H9 (cell line): Measurements from ENCODE around the gene KRT32. TPM values are rescaled to one million over a fixed set of nuclear protein-coding genes. Genes with fewer than 3 reads are reported as not detected.

ENCODE experiments used
- DNase-seq: peaks from one replicate; pipeline ENCODE4 v3.0.0-alpha.2; 2017
- H2AFZ ChIP-seq: one replicate; pipeline ENCODE4 v1.6.1; 2013; ENCODE audit warnings: mild to moderate bottlenecking, low read length, control low read depth, moderate library complexity
- H2AK5ac ChIP-seq: 2 replicates; pipeline ENCODE4 v1.6.1; 2013; ENCODE audit warnings: low read length, control low read depth, mixed read lengths; ENCODE audit not compliant: insufficient read length
- H2BK120ac ChIP-seq: one replicate; pipeline ENCODE4 v1.6.1; 2013; ENCODE audit warnings: low read depth, mild to moderate bottlenecking, low read length, control low read depth, inconsistent platforms; ENCODE audit not compliant: poor library complexity, severe bottlenecking
- H2BK12ac ChIP-seq: 2 replicates; pipeline ENCODE4 v1.6.1; 2013; ENCODE audit warnings: low read length, control low read depth, mixed read lengths, low read depth; ENCODE audit not compliant: insufficient read length
- H2BK15ac ChIP-seq: 2 replicates; pipeline ENCODE4 v1.6.1; 2013; ENCODE audit warnings: low read depth, low read length, control low read depth
- H2BK20ac ChIP-seq: one replicate; pipeline ENCODE4 v1.6.1; 2013; ENCODE audit warnings: low read depth, mild to moderate bottlenecking, low read length, control low read depth, inconsistent platforms; ENCODE audit not compliant: poor library complexity, severe bottlenecking
- H2BK5ac ChIP-seq: 2 replicates; pipeline ENCODE4 v1.6.1; 2013; ENCODE audit warnings: low read length, control low read depth, mixed read lengths; ENCODE audit not compliant: insufficient read length
- H3K14ac ChIP-seq: 2 replicates; pipeline ENCODE4 v1.6.1; 2013; ENCODE audit warnings: low read length, control low read depth; ENCODE audit not compliant: insufficient read depth
- H3K18ac ChIP-seq: 2 replicates; pipeline ENCODE4 v1.6.1; 2013; ENCODE audit warnings: low read depth, mild to moderate bottlenecking, mixed read lengths, low read length, control low read depth; ENCODE audit not compliant: insufficient read length
- H3K23ac ChIP-seq: 2 replicates; pipeline ENCODE4 v1.6.1; 2013; ENCODE audit warnings: low read length, control low read depth, mixed read lengths, low read depth; ENCODE audit not compliant: insufficient read length
- H3K23me2 ChIP-seq: 2 replicates; pipeline ENCODE4 v1.6.1; 2013; ENCODE audit warnings: low read depth, mild to moderate bottlenecking, mixed read lengths, low read length, control low read depth; ENCODE audit not compliant: insufficient read length, poor library complexity, severe bottlenecking
- H3K27ac ChIP-seq: 2 replicates; pipeline ENCODE4 v1.5.1; 2013; ENCODE audit warnings: low read length, control low read depth, mixed read lengths, low read depth; ENCODE audit not compliant: insufficient read length
- H3K27me3 ChIP-seq: 2 replicates; pipeline ENCODE4 v1.6.1; 2013; ENCODE audit warnings: low read length, control low read depth, inconsistent platforms; ENCODE audit not compliant: insufficient read depth
- H3K4ac ChIP-seq: 2 replicates; pipeline ENCODE4 v1.6.1; 2013; ENCODE audit warnings: low read depth, mild to moderate bottlenecking, control low read depth, inconsistent platforms, low read length, moderate library complexity
- H3K4me1 ChIP-seq: 2 replicates; pipeline ENCODE4 v1.6.1; 2013; ENCODE audit warnings: low read length, control low read depth, inconsistent platforms; ENCODE audit not compliant: insufficient read depth
- H3K4me2 ChIP-seq: 2 replicates; pipeline ENCODE4 v1.6.1; 2013; ENCODE audit warnings: low read length, control low read depth, mixed read lengths; ENCODE audit not compliant: insufficient read length, insufficient read depth
- H3K56ac ChIP-seq: 2 replicates; pipeline ENCODE4 v1.6.1; 2013; ENCODE audit warnings: low read depth, mild to moderate bottlenecking, mixed read lengths, low read length, control low read depth; ENCODE audit not compliant: insufficient read length
- H3K79me1 ChIP-seq: 2 replicates; pipeline ENCODE4 v1.6.1; 2013; ENCODE audit warnings: low read depth, mild to moderate bottlenecking, moderate library complexity, low read length, control low read depth, inconsistent platforms; ENCODE audit not compliant: insufficient read depth, poor library complexity, severe bottlenecking
- H3K79me2 ChIP-seq: 2 replicates; pipeline ENCODE4 v1.6.1; 2013; ENCODE audit warnings: low read length, control low read depth, inconsistent platforms; ENCODE audit not compliant: insufficient read depth
- H3K9ac ChIP-seq: 2 replicates; pipeline ENCODE4 v1.6.1; 2013; ENCODE audit warnings: low read length, control low read depth, mixed read lengths; ENCODE audit not compliant: insufficient read length; ENCODE audit errors: extremely low read depth
- H3K9me3 ChIP-seq: one replicate; pipeline ENCODE4 v1.6.1; 2013; ENCODE audit warnings: low read depth, low read length, inconsistent platforms; ENCODE audit not compliant: control insufficient read depth
- H3T11ph ChIP-seq: one replicate; pipeline ENCODE4 v1.6.1; 2013; ENCODE audit warnings: mild to moderate bottlenecking, low read length, control low read depth, inconsistent platforms
- H4K20me1 ChIP-seq: one replicate; pipeline ENCODE4 v1.6.1; 2013; ENCODE audit not compliant: control insufficient read depth, insufficient read length, insufficient read depth
- H4K5ac ChIP-seq: 2 replicates; pipeline ENCODE4 v1.6.1; 2013; ENCODE audit warnings: low read depth, mild to moderate bottlenecking, mixed read lengths, low read length, control low read depth; ENCODE audit not compliant: insufficient read length
- H4K8ac ChIP-seq: replicated peaks from 2 replicates; pipeline ENCODE4 v1.6.1; 2013; ENCODE audit warnings: low read length, control low read depth, mixed read lengths, low read depth; ENCODE audit not compliant: insufficient read length
- H4K91ac ChIP-seq: 2 replicates; pipeline ENCODE4 v1.6.1; 2013; ENCODE audit warnings: low read depth, mild to moderate bottlenecking, moderate library complexity, mixed read lengths, low read length, control low read depth; ENCODE audit not compliant: insufficient read length
- H3K27ac Mint-ChIP-seq, 3 experiments: 2 replicates in 2 of 3; 3 replicates in 1 of 3; pipeline ENCODE4 v1.8.0; 2020 to 2021; ENCODE audit warnings: mixed read lengths in 3 of 3, mild to moderate bottlenecking in 1 of 3, moderate library complexity in 1 of 3
- H3K27me3 Mint-ChIP-seq: 2 replicates; pipeline ENCODE4 v1.8.0; 2021; ENCODE audit warnings: low read depth, mild to moderate bottlenecking, moderate library complexity, mixed read lengths
- H3K36me3 Mint-ChIP-seq, 3 experiments: 2 replicates in 2 of 3; 3 replicates in 1 of 3; pipeline ENCODE4 v1.8.0; 2020 to 2021; ENCODE audit warnings: low read depth in 3 of 3, mixed read lengths in 3 of 3; ENCODE audit not compliant: insufficient read depth in 1 of 3
- H3K4me1 Mint-ChIP-seq, 2 experiments: 2 replicates each; pipeline ENCODE4 v1.8.0; 2020; ENCODE audit warnings: mixed read lengths in 2 of 2
- H3K4me3 Mint-ChIP-seq, 2 experiments: 2 replicates in 1 of 2; 3 replicates in 1 of 2; pipeline ENCODE4 v1.8.0; 2020 to 2021; ENCODE audit warnings: mild to moderate bottlenecking in 2 of 2, mixed read lengths in 2 of 2, moderate library complexity in 1 of 2
- H3K9me3 Mint-ChIP-seq, 2 experiments: 2 replicates in 1 of 2; 3 replicates in 1 of 2; pipeline ENCODE4 v1.8.0; 2020; ENCODE audit warnings: mild to moderate bottlenecking in 2 of 2, mixed read lengths in 2 of 2, moderate library complexity in 1 of 2
- CTCF ChIP-seq: fragments of 200-600 bp; sonication (generic); conservative IDR thresholded peaks from 3 replicates; pipeline ENCODE4 v1.8.0; 2021; ENCODE audit warnings: antibody characterized with exemption, mild to moderate bottlenecking
- WGBS: extraction: QIAGEN DNeasy Blood & Tissue Kit; methylation state at CpG from one replicate; pipeline ENCODE4 v1.1.7; 2013; ENCODE audit warnings: missing lambda C conversion rate, low lambda C conversion rate, mixed read lengths; ENCODE audit not compliant: insufficient read length; ENCODE audit errors: extremely low coverage; 5-methylcytosine and 5-hydroxymethylcytosine counted together
- total RNA-seq: library from RNA; stranded (reverse); gene quantifications from 2 replicates; pipeline ENCODE4 v1.2.1, GENCODE V29; 2021

Gene KRT32
- total RNA-seq, 1 experiment from 2014 or later, result not detected

- WGBS, result no CpG with 5 or more reads among the region's 9 CpGs
- Histone ChIP-seq H3K4me1 (no peaks in the 10 kb centered on the region), H2BK12ac (no peak overlapping the region), H2AK5ac (no peak overlapping the region), H3K79me1 (no peaks in the 10 kb centered on the region), H2BK15ac (no peak overlapping the region), H2BK120ac (no peak overlapping the region), H3K14ac (no peak overlapping the region), H3K56ac (no peak overlapping the region), H4K5ac (no peak overlapping the region), H3T11ph (no peak overlapping the region), H4K8ac (no peak overlapping the region), H3K27ac (no peak overlapping the region), H3K79me2 (no peaks in the 10 kb centered on the region), H3K23ac (no peak overlapping the region), H3K4me2 (no peak overlapping the region), H3K9ac (no peak overlapping the region), H4K91ac (no peak overlapping the region), H3K18ac (peak overlapping the region; percentile 27), H4K20me1 (no peaks in the 10 kb centered on the region), H3K27me3 (no peaks in the 10 kb centered on the region), H3K4ac (no peak overlapping the region), H3K23me2 (no peaks in the 10 kb centered on the region), H2BK5ac (no peak overlapping the region), H3K9me3 (no peaks in the 10 kb centered on the region), H2BK20ac (no peak overlapping the region), H2AFZ (no peak overlapping the region)
- H3K4me3 Mint-ChIP-seq, result no peak overlapping the region
- H3K9me3 Mint-ChIP-seq, result no peaks in the 10 kb centered on the region
- H3K36me3 Mint-ChIP-seq, result no peaks in the 10 kb centered on the region
- H3K4me1 Mint-ChIP-seq, result peaks cover 8% of the 10 kb centered on the region in 2 experiments; a peak in 3 of 4 replicates
- peak overlapping the region in 1 of 3 experiments; percentile 9; a peak in 2 of 7 replicates for H3K27ac Mint-ChIP-seq
- peaks cover 11% of the 10 kb centered on the region for H3K27me3 Mint-ChIP-seq
- DNase-seq, result no peak
- TF ChIP-seq CTCF, result no peak
Observed at GRCh38 chr17:41421116-41421515, 46.1 kb downstream of the KRT32 start.
